HG03457 (cell line): ENCODE results near the gene ETV5.

Experiments used
- ATAC-seq: cut with Tn5 transposase; IDR thresholded peaks from one replicate; pipeline ENCODE4 v1.9.1; 2021; ENCODE audit warnings: moderate number of reproducible peaks; ENCODE audit not compliant: unreplicated experiment

ETV5 gene

GRCh38 chr3:186097317-186097662 lies 11.6 kb downstream of the ETV5 start:
- ATAC-seq: no peak

- no peak for ATAC-seq
Observed at GRCh38 chr3:186096290-186096689, 12.6 kb downstream of the ETV5 start.

GRCh38 chr3:186095561-186096081 lies 13.3 kb downstream of the ETV5 start:
- no peak for ATAC-seq

- ATAC-seq: no peak
Observed at GRCh38 chr3:186094696-186095425, 14.0 kb downstream of the ETV5 start.

GRCh38 chr3:186094271-186094670 lies 14.6 kb downstream of the ETV5 start:
- no peak for ATAC-seq

GRCh38 chr3:186093271-186093900 lies 15.5 kb downstream of the ETV5 start:
- ATAC-seq: no peak

GRCh38 chr3:186092360-186093070 lies 16.4 kb downstream of the ETV5 start:
- ATAC-seq: no peak

- ATAC-seq: no peak
Observed at GRCh38 chr3:186090901-186091300, 18.0 kb downstream of the ETV5 start.

- ATAC-seq: no peak
Observed at GRCh38 chr3:186088335-186088734, 20.6 kb downstream of the ETV5 start.

- ATAC-seq: no peak
Observed at GRCh38 chr3:186084264-186084663, 24.6 kb downstream of the ETV5 start.

GRCh38 chr3:186083746-186084145 lies 25.1 kb downstream of the ETV5 start:
- ATAC-seq: no peak

GRCh38 chr3:186082150-186082549 lies 26.7 kb downstream of the ETV5 start:
- ATAC-seq: no peak

- ATAC-seq: no peak
Observed at GRCh38 chr3:186081678-186082077, 27.2 kb downstream of the ETV5 start.

- no peak for ATAC-seq
Observed at GRCh38 chr3:186080849-186081438, 27.9 kb downstream of the ETV5 start.

GRCh38 chr3:186079925-186080324 lies 29.0 kb downstream of the ETV5 start:
- no peak for ATAC-seq

GRCh38 chr3:186077466-186077865 lies 31.4 kb downstream of the ETV5 start:
- ATAC-seq: no peak

- no peak for ATAC-seq
Observed at GRCh38 chr3:186075931-186076567, 32.8 kb downstream of the ETV5 start.

- no peak for ATAC-seq
Observed at GRCh38 chr3:186075489-186075888, 33.4 kb downstream of the ETV5 start.

GRCh38 chr3:186073641-186074040 lies 35.2 kb downstream of the ETV5 start:
- no peak for ATAC-seq

- no peak for ATAC-seq
Observed at GRCh38 chr3:186070996-186071395, 37.9 kb downstream of the ETV5 start.

- ATAC-seq: no peak
Observed at GRCh38 chr3:186070550-186070949, 38.3 kb downstream of the ETV5 start.
